SU-DHL-6 (cell line): ENCODE measurements around the gene CARMIL1.

Experiments used
- CTCF ChIP-seq: fragments of 200-600 bp; sonication (generic); IDR thresholded peaks from one replicate; pipeline ENCODE4 v1.5.1; 2017; ENCODE audit warnings: antibody characterized with exemption, mild to moderate bottlenecking, low read length, moderate library complexity; ENCODE audit not compliant: insufficient read depth, poor library complexity, severe bottlenecking
- EZH2phosphoT487 ChIP-seq: fragments of 200-600 bp; sonication (generic), shearing (Covaris generic); conservative IDR thresholded peaks from 2 replicates; pipeline ENCODE4 v1.6.1; 2018; ENCODE audit warnings: mild to moderate bottlenecking, antibody characterized with exemption, low read length, moderate library complexity, mixed read lengths

- TF ChIP-seq CTCF (no peak), EZH2phosphoT487 (no peak)
Measured at GRCh38 chr6:25652007-25652515, 372.9 kb downstream of the CARMIL1 start, which contains the start of gene SCGN.
